NCI-H510A (cell line): ENCODE data around the gene TP53I11.

Source experiments
- DNase-seq: peaks from one replicate; lab custom pipeline; 2025; lab: John Stamatoyannopoulos, UW

The TP53I11 gene

DNA sequence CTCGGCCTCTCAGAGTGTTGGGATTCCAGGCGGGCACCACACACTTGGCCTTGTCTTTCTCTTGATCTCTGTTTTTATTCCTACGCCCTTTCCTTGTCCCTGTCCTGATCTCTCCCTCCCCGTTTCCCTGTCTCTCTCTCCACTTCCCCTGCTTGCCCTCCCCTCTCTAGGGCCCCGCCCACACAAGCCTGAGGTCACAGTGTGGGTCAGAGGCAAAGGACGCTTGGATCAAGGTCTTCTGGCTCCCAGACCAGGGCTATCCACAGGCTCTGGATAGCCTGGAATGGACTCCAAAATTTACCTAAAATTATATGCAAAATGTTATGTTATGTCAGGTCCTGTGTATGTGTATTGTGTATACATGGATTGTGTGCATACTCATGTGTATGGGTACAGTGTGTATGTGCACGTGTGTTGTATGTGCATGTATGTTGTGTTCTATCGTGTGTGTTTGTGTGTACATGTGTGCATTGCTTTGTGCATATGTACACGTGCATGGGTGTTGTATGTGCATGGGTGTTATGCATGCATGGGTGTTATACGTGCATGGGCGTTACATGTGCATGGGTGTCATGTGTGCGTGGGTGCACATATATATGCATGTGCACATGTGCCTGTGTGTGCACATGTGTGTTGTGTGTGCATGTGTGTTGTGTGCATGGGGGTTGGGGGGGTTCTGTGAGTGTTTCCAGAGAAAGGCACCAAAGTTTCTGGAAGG lies 38.3 kb downstream of the TP53I11 start:
- no peak for DNase-seq

DNA sequence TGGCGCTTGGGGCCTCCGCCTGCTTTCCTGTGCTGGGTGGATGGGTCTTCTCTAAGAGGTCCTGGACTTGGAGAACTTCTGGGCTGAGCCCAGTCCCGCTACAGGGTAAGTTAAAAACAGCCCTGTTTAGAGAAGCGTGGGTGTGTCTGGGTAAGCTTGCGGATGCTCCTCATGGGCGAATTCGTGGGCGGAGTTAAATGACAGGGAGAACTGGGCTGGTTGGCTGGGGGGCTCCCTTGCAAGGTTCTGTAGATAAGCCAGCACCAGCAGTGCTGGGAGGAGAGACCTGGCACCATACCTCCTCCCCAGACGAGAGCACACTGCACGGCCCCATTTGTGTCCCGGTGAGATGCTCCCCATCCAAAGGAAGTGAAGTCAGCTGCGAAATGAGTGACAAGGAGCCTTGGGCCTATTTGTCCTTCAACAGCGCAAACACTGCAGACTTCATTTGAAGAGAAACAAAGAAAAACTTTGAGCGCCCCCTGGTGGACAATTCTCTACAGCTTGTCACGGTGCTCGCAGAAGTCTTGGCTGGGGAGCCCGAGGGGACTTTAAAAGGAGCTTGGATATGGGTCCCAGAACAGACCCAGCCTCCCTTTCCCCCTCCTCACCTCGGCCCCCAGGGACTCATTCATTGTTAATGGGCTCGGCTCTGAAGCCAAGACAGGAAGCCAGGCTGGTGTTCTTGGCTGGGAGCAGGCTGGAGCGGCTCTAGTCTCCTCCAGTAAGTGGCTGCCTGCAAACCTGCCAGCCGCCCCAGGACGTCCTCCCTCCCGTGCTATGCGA lies 39.5 kb downstream of the TP53I11 start:
- DNase-seq, result peak; percentile 25

DNA sequence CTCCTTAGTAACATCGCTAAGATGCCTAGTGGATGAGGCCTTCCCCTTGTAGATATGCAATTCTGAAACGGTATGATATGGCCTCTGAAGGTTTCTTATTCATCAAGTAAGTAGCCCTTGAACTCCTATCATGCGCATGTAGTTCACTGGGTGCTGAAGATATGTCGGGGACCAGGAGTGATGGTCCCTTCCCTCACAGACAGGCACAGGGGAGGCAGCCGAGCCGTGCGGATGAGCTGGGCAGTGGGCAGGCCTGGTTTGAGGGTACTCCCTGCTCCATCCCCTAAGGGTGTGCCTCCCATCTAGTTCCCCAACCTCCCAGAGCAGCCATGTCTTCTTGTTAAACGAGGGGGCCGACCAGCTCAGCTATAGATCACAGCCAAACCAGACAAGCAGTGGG lies 40.1 kb downstream of the TP53I11 start:
- DNase-seq, result no peak

DNA sequence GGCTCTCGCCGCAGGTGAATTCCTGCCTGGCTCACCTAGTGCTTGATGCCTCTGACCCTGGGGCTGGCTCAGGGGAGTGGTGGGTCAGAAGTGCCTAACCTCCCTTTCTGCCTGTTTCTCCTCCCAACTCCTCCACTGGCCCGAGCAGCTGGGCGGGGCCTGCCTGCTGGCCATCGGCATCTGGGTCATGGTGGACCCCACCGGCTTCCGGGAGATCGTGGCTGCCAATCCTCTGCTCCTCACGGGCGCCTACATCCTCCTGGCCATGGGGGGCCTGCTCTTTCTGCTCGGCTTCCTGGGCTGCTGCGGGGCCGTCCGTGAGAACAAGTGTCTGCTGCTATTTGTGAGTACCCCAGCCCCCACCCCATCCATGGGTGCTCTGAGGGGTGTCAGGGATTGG lies 41.1 kb downstream of the TP53I11 start:
- DNase-seq, result no peak

DNA sequence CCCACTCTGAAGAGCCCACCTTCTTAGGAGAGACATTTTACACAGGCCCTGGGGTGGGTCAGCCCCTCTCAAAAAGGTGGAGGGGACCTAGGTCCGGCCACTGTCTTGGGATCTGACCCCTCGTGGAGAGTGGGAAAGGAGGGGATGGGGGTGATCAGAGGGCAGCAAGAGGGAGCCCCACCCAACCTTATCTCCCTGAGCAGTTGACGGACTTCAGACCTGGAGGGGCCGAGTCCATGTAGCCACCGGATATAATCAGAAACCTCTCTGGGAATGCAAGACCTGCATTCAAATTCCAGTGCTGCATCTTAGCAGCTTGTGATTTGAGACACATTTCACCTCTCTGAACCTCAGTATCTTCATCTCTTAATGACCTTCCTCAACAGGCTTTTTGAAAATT lies 44.0 kb downstream of the TP53I11 start:
- DNase-seq, result no peak

DNA sequence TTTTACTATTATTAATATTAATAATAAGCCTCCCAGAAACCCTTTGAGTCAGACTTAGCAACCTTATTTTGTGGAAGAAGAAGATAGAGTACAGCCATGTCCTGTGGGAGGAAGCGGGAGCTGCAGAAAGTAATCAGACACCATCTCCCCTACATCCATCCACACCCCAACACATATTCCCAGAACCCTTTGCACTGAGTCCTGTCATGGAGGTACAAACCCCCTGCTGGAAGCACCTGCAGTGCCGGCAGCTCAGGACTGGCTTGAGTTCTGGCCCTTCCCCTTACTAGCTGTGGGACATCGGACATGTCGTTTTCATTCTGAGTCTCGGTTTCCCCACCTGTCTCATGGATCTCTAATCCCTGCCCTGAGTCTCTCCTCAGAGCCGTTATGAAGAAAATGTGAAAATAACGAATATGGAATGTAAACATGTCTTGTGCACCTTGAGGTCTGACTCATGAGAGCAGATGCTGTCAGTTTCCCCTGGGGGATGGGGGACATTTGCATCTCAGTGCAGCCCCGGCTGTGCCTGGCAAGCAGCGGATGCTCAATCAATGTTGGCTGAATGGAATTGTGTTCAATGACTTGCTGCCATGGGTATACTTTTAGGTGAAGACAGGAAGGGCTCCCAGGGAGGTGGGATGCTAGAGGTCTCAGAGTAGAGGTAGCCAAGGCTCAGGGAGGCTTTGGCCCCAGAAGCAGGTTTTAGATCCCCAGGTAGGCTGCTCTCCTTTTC lies 45.4 kb downstream of the TP53I11 start:
- DNase-seq, result no peak

DNA sequence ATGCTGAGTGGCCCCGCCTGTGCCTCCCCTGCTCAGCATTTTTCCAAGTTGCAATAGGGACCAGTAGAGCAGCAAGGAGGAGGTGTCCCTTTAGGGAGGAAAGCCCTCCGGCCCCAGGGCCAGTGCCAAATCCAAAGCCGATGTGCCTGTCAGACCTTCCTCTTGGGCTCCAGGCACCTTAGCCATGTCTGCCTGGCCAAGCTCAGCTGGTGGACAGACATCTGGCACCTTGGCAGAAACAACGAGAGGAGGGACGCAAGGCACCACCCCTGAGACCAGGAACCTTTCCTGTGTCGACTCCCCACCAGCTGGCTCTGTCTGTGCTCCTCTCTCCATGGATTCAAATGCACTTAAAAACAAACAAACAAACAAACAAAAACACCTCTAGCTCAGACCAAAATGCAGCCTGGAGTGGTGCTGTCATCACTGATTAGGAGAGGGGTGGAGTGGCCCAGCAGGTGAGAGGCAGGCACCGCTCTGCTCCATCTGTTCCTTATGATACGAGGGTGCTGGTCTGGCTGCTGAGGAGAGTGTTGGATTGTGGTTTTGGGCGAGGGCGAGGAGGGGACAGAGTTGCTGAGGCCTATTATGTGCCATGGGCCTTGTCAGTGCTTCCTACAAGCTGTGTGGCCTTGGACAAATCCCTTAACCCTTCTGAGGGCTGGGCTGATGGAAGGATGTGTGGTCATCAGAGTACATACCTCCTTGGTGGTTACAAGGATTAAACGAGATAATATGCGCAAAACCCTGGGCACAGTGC lies 46.2 kb downstream of the TP53I11 start:
- DNase-seq, result no peak

DNA sequence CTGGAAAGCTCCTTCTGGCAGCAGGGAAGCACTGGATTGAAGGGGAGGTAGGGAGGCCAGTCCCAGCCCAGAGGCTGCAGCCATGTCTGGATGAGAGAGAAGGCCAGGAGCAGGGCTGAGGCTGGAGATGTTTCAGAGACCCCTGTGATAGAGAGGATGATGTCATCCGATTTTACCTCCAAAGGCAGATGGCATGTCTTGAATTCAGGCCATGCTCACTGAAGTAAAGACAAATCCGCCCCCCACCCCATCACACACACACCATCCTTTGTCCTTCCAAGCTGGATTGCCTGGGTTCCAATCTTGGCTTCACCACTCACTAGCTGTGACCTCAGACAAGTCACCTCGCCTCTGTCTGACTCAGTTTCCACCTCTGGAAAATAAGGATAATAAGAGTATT lies 47.2 kb downstream of the TP53I11 start:
- DNase-seq, result no peak

DNA sequence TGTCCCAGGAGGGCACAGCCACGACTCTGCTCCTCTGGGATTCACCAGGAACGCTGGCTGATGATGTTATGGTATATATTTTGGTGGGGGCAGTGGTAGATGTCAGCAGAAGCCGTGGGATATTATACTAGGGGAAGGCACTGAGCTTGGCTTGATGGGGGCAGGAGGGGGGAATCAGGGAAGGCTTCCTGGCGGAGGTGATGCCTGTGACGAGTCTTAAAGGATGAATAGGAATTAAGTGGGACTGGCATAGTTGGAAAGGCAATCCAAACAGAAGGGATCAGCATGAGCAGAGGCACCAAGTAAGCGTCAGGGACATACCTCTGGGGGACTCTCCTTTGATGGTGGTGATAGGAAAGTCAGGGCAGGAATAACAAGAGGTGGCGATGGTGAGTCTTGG lies 47.6 kb downstream of the TP53I11 start:
- DNase-seq, result no peak

DNA sequence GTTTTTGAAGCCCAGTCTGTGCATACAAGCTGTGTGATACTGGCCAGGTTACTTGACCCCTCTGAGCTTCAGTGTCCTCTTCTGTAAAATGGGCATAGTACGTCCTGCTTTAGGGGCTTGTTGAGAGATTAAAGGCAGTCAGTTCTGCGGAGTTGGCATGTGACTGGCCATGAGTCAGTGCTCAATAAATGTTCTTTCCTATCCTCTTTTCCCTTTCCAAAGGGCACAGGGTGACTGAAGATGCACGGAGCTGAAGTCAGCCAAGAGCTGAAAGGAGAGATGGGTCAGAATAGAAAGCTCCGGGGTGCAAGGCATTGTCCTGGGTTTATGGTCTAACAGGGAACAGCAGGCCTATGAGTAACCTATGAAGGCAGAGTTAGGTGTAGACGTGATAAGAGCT lies 48.9 kb downstream of the TP53I11 start:
- DNase-seq, result no peak

DNA sequence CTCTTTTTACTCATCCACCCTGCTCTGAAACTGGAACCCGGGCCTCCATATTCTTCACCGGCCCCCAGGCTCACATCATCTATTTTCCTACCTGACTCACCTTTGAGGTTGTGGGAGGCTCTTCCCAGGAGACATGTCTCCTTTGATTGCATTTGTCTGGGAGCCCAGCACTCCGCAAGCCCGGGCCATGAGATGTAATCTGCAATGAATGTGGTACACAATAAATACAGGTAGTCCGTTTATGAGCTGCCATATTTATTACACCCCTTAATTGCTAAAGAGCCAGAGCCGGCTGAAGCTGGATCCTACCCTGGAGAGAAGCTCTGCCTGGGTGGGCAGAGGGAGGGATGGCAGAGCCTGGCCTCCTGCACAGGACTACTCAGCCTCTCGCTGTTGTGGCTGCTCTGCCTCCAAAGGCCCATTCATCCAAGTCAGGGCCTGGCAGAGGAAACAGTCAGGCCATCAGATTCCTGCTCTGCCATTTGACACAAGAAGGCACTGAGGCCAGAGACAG lies 49.5 kb downstream of the TP53I11 start:
- DNase-seq, result no peak

DNA sequence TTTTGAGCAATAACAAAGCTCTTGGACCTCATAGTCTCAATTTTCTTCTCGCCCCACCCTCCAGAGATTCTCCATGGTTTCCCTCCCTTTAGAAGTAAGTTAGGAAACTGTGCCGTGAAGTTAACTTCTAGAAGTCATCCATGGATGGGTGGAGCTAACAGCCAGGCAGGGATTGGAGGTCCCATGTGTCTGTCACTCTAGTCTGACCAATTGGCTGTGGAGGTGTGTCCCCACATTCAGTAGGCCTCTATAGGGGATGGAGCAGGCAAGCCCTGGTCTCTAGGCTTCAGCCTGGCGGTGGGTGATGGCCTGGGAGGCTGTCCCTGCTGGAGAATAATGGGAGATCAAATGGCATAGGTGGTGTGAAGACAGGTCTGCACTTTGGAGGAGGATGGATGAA lies 50.7 kb downstream of the TP53I11 start:
- no peak for DNase-seq

DNA sequence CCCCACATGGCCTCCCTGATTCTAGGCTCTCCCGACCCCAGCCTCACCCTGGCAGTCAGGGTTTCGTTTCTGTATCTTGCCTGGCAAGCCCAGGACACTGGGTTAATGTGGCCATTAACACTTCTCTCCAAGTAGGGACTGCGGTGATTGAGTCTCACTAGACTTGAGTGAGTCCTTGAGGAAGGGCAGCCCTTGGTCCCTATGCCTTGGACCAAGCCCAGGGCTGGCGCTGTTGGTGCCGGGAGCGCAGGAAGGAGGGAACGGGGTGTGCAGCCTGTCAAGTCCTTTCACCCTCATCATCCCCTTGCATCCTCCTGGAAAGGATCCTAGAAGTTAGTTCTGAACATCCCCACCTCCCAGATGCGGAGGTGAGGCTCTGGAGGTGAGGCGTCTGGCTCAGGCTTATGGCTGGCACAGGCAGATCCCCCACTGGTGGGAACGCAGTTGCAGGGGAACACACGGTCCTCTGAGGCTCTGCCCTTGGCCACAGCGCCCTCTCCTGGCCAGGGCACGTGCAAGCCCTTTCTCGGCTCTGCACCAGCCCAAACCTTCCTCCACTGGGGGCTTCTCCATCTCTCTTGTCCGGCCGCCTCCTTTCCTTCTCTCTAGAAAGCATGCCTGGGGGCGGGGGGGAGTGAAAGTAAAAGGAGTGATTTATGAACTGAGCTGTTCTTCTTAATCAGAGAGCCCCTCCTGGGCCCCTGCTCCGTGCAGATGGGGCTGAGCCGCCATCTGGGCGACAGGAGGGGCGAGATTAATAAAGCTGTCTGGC lies 56.7 kb downstream of the TP53I11 start:
- DNase-seq, result no peak

DNA sequence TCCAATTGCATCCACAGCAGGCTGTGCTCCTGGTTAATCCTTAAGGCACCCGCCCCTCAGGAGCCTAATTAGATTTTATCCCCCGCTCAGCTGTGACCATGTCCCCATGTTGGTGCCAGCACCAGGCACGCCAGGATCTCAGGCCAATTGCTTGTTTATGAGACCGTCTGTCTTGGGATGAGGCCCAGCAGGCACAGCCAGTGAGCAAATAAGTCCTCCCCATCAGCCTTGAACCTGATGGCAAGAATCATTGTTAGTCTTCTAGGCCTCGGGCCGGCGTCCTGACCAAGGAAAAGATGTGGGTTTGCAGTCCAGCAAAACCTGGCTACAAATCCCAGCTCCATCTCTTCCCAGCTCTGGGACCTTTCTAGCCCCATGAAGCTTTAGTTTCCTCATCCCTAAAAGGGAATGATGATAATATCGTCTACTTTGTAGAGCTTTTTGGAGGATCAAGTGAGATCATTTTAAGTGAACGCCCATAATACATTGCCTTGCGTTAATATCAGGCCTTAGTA lies 57.3 kb downstream of the TP53I11 start:
- no peak for DNase-seq

DNA sequence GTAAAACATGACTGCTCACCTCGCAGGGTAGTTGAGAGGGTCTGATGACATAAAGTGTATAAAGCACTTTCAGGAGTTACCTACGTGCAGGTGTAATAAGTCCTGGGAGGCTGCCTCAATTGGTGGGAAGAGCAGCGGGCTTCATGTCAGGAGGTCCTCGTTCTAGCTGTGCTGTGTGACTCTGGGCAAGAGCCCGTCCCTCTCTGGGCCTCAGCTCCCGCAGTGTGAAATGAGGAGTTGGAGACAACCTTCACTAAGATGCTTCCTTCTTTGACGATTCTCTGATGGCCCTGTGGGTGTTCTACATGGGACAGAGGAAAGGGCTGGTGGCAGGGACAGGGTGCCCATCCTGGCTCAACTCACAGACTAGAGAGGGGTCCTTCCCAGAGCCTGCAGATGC lies 57.8 kb downstream of the TP53I11 start:
- DNase-seq, result no peak

DNA sequence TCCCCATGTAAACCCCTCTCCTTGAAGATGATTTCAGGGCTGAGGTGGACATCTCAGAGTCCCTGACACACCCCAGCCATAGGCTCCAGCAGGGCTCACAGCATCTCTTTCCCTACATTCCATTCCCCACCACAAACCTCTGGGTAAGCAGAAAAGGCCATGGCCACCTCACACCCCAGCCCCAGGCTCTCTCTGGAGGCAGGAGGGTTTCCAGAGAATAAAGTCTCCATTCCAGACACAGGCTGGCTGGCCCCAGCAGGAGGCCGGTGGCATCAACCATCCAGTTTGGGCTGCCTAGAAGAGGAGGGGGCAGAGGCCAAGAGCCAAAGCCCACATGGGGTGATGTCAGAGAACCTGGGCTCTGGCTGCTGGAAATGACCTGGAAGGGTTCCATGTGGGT lies 61.4 kb downstream of the TP53I11 start:
- DNase-seq, result no peak

DNA sequence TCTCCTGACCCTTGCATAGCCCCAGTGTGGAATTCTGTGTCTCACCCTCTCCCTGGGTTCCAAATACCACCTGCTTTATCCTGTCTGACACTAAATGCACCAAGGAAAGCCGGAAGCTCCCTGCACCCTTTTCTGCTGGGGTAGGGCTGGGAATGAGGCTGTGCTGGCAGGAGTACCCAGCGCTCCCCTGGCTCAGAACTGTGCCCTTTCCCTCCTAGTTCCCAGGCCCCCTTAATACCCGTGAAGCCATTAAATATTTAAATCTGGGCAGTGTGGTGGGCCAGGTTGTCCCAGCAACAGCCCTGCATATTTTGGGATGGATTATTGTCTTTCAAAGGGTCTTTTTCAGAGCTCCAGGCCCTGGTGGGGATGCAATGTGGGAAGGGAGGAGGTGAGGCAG lies 63.0 kb downstream of the TP53I11 start:
- DNase-seq, result no peak

DNA sequence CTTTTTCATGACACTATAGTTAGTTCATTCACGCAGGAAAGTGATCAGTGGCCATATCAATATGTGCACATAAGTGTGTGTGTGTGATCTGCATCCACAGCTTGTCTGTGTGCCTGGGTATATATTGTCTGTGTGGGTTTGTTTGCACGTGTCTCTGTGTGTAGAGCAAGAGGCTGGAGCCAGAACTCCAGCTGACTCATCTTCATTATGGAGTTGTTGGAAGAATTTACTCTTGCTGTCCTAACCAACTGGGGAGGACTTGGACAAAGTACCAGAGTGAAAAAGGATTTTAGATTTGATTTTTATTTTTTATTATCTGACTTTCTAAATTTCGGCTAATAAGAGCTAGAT lies 63.9 kb downstream of the TP53I11 start:
- DNase-seq, result no peak

DNA sequence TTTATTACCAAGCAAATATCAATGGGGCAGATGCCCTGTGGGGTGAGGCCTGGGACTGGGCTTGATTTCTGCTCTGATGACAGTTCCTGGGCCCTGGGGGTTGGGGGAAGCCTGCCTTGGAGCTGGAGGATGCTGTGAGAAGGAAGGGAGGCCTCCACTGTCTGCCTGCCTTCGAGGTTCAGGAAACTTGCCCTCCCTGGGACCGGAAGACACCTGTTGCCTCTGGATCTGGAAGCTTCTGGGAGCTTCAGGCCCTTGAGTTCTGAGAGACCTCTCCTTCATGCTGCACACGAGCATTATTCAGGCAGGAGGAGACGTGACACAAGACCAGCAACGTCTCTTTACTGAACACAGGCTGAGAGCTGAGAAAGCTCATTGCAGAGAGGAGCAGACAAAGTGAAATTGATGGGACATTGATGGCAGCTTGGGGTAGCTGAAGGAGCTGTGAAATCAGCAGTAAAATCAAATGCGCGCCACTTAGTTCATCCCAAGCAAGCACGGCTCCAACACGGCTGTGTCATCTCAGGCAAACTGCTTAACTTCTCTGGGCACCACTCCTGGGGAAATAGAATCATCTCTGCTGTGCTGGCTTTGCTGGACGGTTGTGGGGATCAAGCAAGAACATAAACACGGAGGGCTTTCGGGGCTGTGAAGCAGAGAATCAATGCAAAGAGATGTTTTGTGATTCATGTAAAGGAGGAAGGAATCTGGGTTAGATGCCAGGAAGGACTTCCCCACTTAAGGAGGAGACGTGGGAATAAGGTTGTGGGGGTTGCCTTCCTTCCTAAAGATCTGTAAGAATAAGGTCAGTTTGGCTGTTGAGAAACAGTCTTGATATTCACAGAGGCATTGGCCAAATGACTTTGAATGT lies 64.5 kb downstream of the TP53I11 start:
- DNase-seq, result no peak
